Measurements from ENCODE around the gene CCDC54. TPM values are rescaled to one million over a fixed set of nuclear protein-coding genes. Genes with fewer than 3 reads are reported as not detected.

Gene CCDC54
- total RNA-seq, 1 donor from 2014 or later: not detected

GRCh38 chr3:107365051-107365450 lies 12.2 kb upstream of the CCDC54 start:
- H3K9ac ChIP-seq: no peak overlapping the region
- H3K27me3 ChIP-seq: no peaks in the 10 kb centered on the region
- no peak overlapping the region for H3K27ac ChIP-seq
- no peak for TF ChIP-seq EZH2 (IDR thresholded peaks at IDR 0.05)
- no peak for TF ChIP-seq CTCF (IDR thresholded peaks at IDR 0.05)
- TF ChIP-seq EZH2phosphoT487 (IDR thresholded peaks at IDR 0.05): no peak
- H3K9me3 ChIP-seq (ENCODE audit: low read depth): no peaks in the 10 kb centered on the region
- H3K79me2 ChIP-seq (ENCODE audit: low read depth): no peaks in the 10 kb centered on the region
- no peaks in the 10 kb centered on the region for H4K20me1 ChIP-seq (ENCODE audit: low read depth)
- Mint-ChIP-seq H3K4me3 (no peak overlapping the region), H3K36me3 (no peaks in the 10 kb centered on the region), H3K27me3 (ENCODE audit: insufficient read depth, low read depth) (peaks cover 2% of the 10 kb centered on the region), H3K4me1 (no peaks in the 10 kb centered on the region), H3K9me3 (peaks cover 3% of the 10 kb centered on the region), H3K27ac (no peak overlapping the region)
- no peak overlapping the region for H2AFZ ChIP-seq (replicated peaks)
- DNase-seq (ENCODE audit: low spot score): no peak
- H3F3A ChIP-seq (ENCODE audit: low read depth): no peaks in the 10 kb centered on the region
- H3K4me2 ChIP-seq: no peak overlapping the region
- no peak overlapping the region for H3K4me3 ChIP-seq
- H3K4me1 ChIP-seq: peaks cover 5% of the 10 kb centered on the region
- no peaks in the 10 kb centered on the region for H3K36me3 ChIP-seq

DNA sequence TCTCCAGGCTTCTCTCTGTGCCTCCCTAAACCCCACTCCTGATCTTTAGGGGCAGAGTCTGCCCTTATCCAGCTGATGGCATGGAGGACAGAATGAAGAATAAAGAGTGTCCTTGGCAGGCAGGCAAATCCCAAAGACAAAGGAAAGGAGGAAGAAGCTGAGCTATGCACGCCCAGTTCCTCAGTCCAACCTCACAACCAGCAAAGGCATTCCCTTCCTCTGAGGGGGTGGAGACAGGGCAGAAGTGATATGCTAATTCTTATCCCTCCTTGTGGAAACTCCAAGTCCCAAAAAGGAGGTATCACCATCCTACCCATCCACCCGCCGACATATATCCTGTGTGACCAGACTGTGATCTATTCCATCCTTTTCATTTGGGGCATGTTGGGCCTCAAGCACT lies 10.5 kb upstream of the CCDC54 start:
- Mint-ChIP-seq H3K9me3 (no peaks in the 10 kb centered on the region), H3K27me3 (ENCODE audit: insufficient read depth, low read depth) (peaks cover 2% of the 10 kb centered on the region), H3K36me3 (no peaks in the 10 kb centered on the region), H3K4me3 (no peak overlapping the region), H3K4me1 (no peaks in the 10 kb centered on the region), H3K27ac (no peak overlapping the region)
- Histone ChIP-seq H3K4me3 (no peak overlapping the region), H3K27me3 (no peaks in the 10 kb centered on the region), H4K20me1 (ENCODE audit: low read depth) (no peaks in the 10 kb centered on the region), H3K4me2 (no peak overlapping the region), H3K27ac (no peak overlapping the region), H3K79me2 (ENCODE audit: low read depth) (no peaks in the 10 kb centered on the region), H3K4me1 (peaks cover 5% of the 10 kb centered on the region), H3K9ac (no peak overlapping the region), H3K9me3 (ENCODE audit: low read depth) (no peaks in the 10 kb centered on the region), H2AFZ (replicated peaks) (no peak overlapping the region), H3F3A (ENCODE audit: low read depth) (no peaks in the 10 kb centered on the region), H3K36me3 (no peaks in the 10 kb centered on the region)
- TF ChIP-seq EZH2 (IDR thresholded peaks at IDR 0.05) (no peak), CTCF (IDR thresholded peaks at IDR 0.05) (no peak), EZH2phosphoT487 (IDR thresholded peaks at IDR 0.05) (no peak)
- no peak for DNase-seq (ENCODE audit: low spot score)

- no peaks in the 10 kb centered on the region for H4K20me1 ChIP-seq (ENCODE audit: low read depth)
- no peaks in the 10 kb centered on the region for H3K36me3 ChIP-seq
- H3K4me2 ChIP-seq: no peak overlapping the region
- Mint-ChIP-seq H3K27ac (no peak overlapping the region), H3K27me3 (ENCODE audit: insufficient read depth, low read depth) (peaks cover 2% of the 10 kb centered on the region), H3K4me3 (no peak overlapping the region), H3K4me1 (no peaks in the 10 kb centered on the region), H3K36me3 (no peaks in the 10 kb centered on the region), H3K9me3 (no peaks in the 10 kb centered on the region)
- no peaks in the 10 kb centered on the region for H3F3A ChIP-seq (ENCODE audit: low read depth)
- H3K4me3 ChIP-seq: no peak overlapping the region
- no peaks in the 10 kb centered on the region for H3K27me3 ChIP-seq
- H3K9me3 ChIP-seq (ENCODE audit: low read depth): no peaks in the 10 kb centered on the region
- no peak overlapping the region for H3K9ac ChIP-seq
- DNase-seq (ENCODE audit: low spot score): no peak
- H2AFZ ChIP-seq (replicated peaks): peak overlapping the region; percentile 44
- TF ChIP-seq CTCF (IDR thresholded peaks at IDR 0.05) (no peak), EZH2 (IDR thresholded peaks at IDR 0.05) (no peak), EZH2phosphoT487 (IDR thresholded peaks at IDR 0.05) (no peak)
- H3K4me1 ChIP-seq: peaks cover 5% of the 10 kb centered on the region
- no peak overlapping the region for H3K27ac ChIP-seq
- no peaks in the 10 kb centered on the region for H3K79me2 ChIP-seq (ENCODE audit: low read depth)
These were observed 9.9 kb upstream of the CCDC54 start for GRCh38 chr3:107367353-107367752.

Measured in neural progenitor cell (in vitro differentiated cells).